GM12891 (cell line): ENCODE data around the gene SCAF1.

Source experiments
- POLR2A ChIP-seq: IDR thresholded peaks from 2 replicates; pipeline ENCODE4 v1.6.1; 2011; ENCODE audit warnings: low read depth, low read length, control low read depth
- POLR2AphosphoS5 ChIP-seq: IDR thresholded peaks from 2 replicates; pipeline ENCODE4 v1.6.1; 2011; ENCODE audit warnings: low read depth, low read length, control low read depth
- SPI1 ChIP-seq: IDR thresholded peaks from 2 replicates; pipeline ENCODE4 v1.6.1; 2011; ENCODE audit warnings: low read depth, low read length, control low read depth

DNA sequence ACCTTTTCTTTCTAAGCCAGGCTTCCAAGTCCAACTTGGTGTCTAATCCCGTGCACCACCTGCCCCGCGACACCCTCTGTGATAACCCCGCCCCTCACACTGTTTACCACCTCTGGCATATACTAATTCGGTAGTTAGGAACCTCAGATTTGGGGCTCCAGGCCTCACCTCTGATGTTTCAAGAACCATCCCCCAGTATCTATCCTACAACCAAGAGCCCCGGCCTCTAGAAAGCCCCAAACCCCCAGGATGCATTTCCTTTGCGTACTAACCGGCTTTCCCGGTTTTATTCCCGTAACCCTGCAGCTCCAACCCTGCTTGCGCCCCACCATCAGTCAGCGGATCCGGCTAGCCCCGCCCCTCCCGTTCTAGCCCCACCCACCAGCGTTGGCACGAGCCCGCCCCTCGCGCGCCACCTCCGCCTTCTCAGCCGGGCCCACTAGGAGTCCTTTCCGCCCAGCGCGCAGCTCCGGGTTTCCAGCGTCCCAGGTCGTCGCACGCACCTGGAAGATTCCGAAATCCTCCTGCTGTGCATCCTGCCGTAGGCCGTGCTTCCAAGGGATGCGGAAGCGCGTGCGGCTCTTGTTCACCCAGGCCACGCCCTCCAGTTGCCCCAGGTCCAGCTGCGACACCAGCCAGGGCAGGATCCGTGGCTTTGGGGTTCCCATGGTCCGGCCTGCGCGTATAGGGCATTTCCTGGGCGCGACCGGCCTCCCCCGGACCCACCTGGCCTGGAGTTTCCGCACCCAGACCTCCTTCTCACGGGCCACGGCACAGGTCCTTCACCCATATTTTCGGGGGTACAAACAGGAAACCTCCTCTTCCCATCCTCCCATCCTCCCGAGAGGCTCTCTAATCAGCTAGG lies 22.4 kb downstream of the SCAF1 start:
- TF ChIP-seq POLR2AphosphoS5 (peak; percentile 61; the same call in 1 of the 2 replicates), POLR2A (peak; percentile 18; the same call in 1 of the 2 replicates), SPI1 (no peak)
